Stimulated activated CD4-positive, alpha-beta T cell treated with anti-CD3 and anti-CD28 coated beads, Interleukin-4, amount 100 ng/mL, for 1 hour (primary cell): ENCODE data around the gene SLC25A38.
"Not testable (repeated sequence)": the region's sequence is repeated elsewhere in the genome, so short reads cannot be mapped to it uniquely, and the experiment has no call there.

Experiments
- DNase-seq: peaks from one replicate; pipeline ENCODE4 v3.0.0-alpha.2; 2020

The SLC25A38 gene

DNA sequence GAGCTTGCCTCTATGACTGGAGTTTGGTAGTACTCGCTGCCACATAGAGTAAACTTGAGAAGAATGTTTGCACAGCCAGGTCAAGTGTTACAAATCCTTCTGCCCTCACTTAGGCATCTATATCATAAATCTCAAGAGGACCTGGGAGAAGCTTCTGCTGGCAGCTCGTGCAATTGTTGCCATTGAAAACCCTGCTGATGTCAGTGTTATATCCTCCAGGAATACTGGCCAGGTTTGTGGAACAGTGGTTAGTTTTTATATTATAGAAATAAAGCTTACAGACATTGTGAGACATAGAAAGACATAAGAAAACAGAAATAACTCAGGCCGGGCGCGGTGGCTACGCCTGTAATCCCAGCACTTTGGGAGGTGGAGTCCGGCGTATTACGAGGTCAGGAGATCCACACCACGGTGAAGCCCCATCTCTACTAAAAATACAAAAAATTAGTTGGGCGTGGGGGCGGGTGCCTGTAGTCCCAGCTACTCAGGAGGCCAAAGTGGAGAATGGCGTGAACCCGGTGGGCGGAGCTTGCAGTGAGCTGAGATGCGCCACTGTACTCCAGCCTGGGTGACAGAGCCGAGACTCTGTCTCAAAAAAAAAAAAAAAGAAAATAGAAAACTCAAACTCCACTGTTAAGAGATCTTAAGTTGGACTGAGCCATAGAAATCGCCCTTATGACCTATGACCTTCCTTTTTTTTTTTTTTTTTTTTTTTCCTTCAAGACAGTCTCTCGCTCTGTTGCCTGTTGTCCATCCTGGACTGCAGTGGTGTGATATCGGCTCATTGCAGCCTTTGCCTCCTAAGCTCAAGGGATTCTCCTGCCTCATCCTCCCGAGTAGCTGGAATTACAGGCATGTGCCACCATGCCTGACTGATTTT, 25.6 kb downstream of the SLC25A38 start:
- peak; percentile 38 for DNase-seq

GRCh38 chr3:39409514-39410136, 26.5 kb downstream of the SLC25A38 start:
- DNase-seq, result no peak

DNA sequence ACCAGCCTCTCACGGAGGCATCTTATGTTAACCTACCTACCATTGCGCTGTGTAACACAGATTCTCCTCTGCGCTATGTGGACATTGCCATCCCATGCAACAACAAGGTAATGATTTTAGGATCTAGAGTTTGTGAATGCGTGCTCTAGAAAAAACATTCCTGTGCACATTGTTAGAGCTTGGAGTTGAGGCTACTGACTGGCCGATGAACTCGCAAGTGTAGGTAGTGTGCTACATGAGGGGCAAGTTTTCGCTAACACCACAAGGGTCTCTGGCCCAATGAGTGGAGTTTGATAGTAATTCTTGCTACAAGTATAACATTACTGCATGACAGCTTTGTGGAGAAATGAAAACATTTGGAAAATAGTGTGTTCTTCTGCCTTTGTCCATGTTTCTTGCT, 27.7 kb downstream of the SLC25A38 start:
- no peak for DNase-seq

DNA sequence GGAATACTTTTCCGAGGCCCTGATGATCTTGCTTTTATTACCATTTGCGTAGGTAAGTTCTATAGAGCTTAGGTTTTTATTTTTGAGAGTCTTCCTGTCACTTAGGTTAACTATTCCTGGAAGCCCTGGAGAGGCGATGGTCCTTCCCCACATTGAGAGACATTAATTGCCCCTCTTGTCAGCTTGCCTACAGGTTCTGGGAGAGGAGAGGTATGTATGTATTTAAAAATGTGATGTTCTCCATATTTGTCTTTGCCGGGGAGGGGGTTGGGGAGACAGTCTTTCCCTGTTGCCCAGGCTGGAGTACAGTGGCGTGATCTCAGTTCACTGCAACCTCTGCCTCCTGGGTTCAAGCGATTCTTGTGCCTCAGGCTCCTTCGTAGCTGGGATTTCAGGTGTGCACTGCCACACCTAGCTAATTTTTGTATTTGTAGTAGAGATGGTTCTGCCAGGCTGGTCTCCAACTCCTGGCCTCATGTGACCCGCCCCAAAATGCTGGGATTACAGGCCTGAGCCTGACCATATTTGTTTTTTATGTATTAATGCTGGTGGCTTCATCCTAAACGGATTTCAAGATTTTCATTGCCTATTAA, 29.6 kb downstream of the SLC25A38 start:
- no peak for DNase-seq

GRCh38 chr3:39413691-39414420, 30.7 kb downstream of the SLC25A38 start:
- DNase-seq, result no peak

GRCh38 chr3:39414421-39414907, 31.3 kb downstream of the SLC25A38 start:
- no peak for DNase-seq

DNA sequence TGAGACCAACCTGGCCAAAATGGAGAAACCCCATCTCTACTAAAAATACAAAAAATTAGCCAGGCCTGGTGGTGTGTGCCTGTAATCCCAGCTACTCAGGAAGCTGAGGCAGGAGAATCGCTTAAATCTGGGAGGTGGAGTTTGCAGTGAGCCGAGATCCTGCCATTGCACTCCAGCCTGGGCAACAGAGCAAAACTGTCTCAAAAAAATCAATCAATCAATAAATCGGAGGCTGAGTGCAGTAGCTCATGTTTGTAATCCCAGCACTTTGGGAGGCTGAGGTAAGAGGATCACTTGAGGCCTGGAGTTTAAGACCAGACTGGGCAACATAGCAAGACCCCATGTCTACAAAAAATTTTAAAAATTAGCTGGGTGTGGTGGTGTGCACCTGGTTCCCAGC, 32.1 kb downstream of the SLC25A38 start:
- DNase-seq, result not testable (repeated sequence)

- DNase-seq, result no peak
Measured at GRCh38 chr3:39415983-39416382, 32.8 kb downstream of the SLC25A38 start.

DNA sequence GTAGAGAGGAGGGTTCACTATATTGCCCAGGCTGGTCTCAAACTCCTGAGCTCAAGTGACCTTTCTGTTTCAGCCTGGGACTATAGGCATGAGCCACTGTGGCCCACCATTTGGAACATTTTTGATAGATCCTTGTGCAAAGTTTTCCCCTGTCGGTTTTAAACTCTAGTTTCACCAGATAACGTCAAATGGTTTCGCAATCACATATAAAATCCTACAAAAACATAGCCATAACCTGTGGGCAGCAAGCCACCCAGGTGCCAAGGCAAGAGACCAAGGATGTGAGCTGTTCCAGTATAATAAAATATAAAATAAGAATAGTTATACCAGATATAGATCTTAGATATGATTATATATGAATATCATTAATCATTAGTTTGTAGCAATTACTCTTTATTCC, 33.8 kb downstream of the SLC25A38 start:
- DNase-seq, result not testable (repeated sequence)

DNA sequence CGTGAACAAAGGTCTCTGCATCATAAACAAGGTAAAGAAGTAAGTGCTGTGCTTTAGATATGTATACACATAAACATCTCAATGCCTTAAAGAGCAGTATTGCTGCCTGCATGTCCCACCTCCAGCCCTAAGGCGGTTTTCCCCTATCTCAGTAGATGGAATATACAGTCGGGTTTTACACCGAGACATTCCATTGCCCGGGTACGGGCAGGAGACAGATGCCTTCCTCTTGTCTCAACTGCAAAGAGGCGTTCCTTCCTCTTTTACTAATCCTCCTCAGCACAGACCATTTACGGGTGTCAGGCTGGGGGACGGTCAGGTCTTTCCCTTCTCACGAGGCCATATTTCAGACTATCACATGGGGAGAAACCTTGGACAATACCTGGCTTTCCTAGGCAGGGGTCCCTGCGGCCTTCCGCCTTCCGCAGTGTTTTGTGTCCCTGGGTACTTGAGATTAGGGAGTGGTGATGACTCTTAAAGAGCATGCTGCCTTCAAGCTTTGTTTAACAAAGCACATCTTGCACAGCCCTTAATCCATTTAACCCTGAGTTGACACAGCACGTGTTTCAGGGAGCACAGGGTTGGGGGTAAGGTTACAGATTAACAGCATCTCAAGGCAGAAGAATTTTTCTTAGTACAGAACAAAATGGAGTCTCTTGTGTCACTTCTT, 35.5 kb downstream of the SLC25A38 start:
- DNase-seq, result not testable (repeated sequence)

GRCh38 chr3:39419742-39420315, 36.7 kb downstream of the SLC25A38 start:
- DNase-seq, result no peak

- no peak for DNase-seq
Measured at GRCh38 chr3:39420543-39420942, 37.4 kb downstream of the SLC25A38 start.

DNA sequence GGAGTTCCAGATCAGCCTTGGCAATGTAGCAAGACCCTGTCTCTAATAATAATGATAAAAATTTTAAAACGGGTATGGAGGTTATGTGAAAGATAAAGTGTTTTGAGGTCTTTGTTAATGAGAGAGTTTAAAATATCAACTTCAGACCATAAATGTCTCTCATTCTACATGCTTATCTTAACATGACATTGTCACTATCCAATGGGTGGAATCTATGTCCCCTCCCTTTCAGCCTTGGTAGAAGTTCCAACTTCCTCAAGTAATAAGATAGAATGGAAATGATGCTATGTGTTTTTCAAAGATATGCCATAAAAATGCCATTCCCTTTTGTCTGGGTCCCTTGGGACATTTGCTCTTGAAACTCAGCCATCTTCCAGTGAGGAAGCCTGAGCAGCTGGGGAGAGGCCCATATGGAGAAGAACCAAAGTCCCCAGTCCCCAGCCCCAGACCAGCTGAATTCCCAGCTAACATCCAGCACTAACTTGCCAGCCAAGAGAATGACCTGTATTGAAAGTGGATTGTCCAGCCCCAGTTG, 40.3 kb downstream of the SLC25A38 start:
- DNase-seq, result no peak

DNA sequence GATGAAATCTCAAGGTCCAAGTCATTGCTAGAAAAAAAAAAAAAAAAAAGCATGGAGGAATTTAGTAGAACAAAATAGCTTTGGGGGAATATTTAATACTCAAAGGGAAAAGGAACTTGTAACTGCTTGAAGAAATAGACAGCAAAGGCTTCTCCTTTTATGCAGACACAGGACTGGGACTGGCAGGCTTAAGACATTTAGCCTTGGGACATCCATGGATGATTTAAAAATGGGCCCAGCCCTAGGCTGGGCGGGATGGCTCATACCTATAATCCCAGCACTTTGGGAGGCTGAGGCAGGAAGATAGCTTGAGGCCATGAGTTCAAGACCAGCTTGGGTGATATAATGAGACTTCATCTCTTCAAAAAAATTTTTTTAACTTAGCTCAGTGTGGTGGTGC, 43.1 kb downstream of the SLC25A38 start:
- DNase-seq, result no peak

DNA sequence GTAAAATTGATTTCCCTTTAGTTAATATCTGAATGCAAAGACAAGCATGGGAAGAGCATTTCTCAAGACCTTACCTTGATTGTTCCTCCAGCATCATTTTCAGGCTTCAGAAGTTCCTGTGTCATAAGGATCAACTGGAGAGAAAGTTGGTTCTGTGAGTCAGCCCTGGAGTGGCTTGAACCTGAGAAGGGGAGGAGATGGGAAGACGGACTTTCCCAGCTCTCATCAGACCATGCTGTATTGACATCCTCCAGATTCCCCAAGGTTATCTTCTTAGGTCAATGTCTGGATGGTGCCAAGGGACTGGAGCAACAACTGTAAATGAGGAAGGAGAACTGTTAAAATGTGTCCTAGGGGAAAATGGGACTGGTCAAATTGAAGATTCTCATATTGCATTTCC, 44.3 kb downstream of the SLC25A38 start:
- DNase-seq, result no peak

DNA sequence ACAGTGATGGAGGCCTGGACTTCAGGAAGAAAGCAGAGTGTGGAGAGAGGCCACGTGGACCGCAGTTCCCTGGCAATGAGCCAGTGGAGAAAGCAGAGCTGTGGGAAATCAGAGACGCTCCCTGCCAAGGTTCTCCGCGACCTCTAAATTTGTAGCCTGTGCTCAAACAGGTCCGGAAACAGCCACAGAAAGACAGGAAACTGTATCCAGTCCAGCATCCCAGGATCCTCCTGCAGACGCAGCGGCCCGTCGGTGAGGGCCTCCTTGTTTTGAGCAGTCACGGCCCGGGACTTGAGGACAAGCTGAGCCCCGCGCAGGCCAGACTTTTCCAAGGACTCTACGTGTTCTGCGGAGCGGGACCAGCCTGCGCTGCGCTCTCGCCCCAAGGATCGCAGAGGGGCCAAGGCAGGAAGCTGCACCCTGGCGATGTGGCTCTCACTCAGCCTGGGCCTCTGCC, 45.6 kb downstream of the SLC25A38 start:
- DNase-seq, result no peak

GRCh38 chr3:39429466-39429865, 46.3 kb downstream of the SLC25A38 start:
- DNase-seq, result no peak

DNA sequence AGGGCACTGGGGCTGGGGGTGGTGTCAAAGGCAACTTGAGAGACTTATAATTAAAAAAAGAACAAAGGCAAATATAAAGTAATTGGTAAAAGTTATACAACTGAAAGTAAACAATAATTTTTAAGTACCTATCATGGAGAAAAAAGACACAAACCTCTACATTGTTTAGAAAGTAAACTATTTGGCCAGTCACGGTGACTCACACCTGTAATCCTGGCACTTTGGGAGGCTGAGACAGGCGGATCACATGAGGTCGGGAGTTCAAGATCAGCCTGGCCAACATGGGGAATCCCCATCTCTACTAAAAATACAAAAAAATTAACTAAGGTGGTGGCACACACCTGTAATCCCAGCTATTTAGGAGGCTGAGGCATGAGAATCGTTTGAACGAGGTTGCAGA, 49.2 kb downstream of the SLC25A38 start:
- DNase-seq, result no peak

DNA sequence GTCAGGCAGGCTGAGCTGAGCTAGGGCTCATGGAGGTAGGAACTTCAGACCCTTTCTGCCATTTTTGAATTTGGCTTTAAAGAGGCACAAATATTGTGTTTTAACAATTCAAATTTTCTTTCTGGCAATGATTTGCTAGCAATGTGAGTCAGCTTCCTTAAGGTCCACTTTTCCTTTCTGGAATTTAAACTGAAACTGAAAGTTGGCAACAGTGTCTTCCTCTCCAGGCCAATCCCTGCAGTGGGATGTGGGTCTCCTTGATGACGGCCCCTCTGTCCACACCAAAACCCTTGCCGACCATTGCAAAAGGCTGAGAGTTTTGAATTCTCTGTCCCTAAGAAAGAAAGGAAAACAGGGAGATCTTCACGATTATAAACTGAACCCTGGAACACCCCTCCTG, 50.5 kb downstream of the SLC25A38 start:
- no peak for DNase-seq

DNA sequence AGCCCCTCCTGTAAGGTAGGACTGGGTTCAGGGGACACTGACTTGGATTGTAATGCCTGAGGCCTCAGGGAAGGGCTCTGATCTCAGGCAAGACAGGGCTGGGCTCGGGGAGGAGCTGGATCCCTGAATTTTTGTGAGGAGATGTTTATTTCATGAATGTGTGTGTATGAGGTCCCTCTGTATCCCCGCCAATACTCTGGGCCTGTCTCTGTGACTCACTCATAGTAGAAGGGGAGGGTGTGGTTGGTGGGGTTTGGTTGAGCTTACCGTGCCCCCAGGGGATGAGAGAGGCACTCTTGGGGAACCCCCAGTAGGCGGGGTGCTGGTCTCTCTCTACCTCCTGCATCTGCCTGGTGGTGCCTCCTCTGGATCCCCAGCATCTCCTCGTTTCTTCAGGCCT, 51.4 kb downstream of the SLC25A38 start:
- no peak for DNase-seq

DNA sequence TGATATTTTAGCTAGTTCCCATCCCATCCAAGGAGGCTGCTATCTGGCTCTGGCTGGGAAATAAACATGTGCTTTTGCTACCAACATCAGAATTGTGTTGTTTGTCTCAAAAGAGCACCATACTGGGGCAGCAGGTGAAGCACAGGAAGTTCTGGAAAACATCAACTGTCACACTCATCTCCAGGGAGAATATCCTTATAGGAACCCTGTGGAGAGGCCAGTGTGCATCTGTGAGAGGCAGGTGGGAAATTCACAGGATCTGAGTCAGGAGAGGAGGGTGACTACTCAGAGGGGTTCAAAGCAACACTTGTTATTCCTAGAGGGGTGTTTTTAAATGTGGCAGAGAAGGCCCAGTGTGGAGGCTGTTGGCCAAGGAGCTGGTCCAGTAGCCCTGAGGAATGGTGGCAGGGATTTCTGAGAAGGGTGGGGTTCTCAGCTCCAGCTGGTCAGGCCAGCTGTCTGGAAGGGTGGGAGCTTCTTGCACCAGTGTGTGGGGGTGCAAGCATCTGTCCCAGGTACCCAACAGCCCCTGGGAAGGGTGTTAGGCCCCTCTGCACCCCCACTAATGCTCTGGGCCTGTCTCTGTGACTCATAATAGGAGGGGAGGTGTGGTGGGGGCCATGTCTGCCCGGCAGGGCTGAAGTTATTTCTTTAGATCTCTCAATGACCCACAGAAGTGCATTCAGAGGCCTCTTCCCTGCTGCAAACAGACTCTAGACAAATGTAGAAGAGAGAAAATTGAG, 52.0 kb downstream of the SLC25A38 start:
- DNase-seq, result no peak
